G401 (cell line): ENCODE data around the gene PREX1. TPM values are rescaled to one million over a fixed set of nuclear protein-coding genes. Genes with fewer than 3 reads are reported as not detected.

Experiments
- DNase-seq: peaks from one replicate; pipeline ENCODE4 v3.0.0-alpha.2; 2015; ENCODE audit warnings: low spot score
- in situ Hi-C: cut with HindIII; loops from 2 replicates; pipeline ENCODE4 v1.10.0; 2016; ENCODE audit warnings: low sequenced_read_pairs, mixed read lengths
- total RNA-seq: library from RNA; depleted of rRNA; stranded (reverse); fragments of >200 nt; shearing (Covaris generic); gene quantifications from 2 replicates; pipeline ENCODE4 v1.2.3, GENCODE V29; 2014

PREX1 gene
- total RNA-seq, 1 experiment from 2014 or later, result 6.1 TPM

GRCh38 chr20:48661575-48662455, 166.0 kb downstream of the PREX1 start:
- in situ Hi-C loops, result no loop called here
- no peak for DNase-seq

GRCh38 chr20:48660788-48661187, 167.0 kb downstream of the PREX1 start:
- in situ Hi-C loops, result no loop called here
- DNase-seq, result no peak

- in situ Hi-C loops, result no loop called here
- DNase-seq, result no peak
Observed at GRCh38 chr20:48659858-48660257, 167.9 kb downstream of the PREX1 start.

GRCh38 chr20:48658505-48658904, 169.3 kb downstream of the PREX1 start:
- no peak for DNase-seq
- in situ Hi-C loops, result no loop called here

GRCh38 chr20:48658198-48658476, 169.7 kb downstream of the PREX1 start:
- in situ Hi-C loops, result no loop called here
- DNase-seq, result no peak

- peak; percentile 65 for DNase-seq
- in situ Hi-C loops, result no loop called here
Observed at GRCh38 chr20:48657426-48658197, 170.2 kb downstream of the PREX1 start.

GRCh38 chr20:48656661-48657211, 171.1 kb downstream of the PREX1 start:
- in situ Hi-C loops, result no loop called here
- peak; percentile 10 for DNase-seq

- in situ Hi-C loops, result no loop called here
- DNase-seq, result no peak
Observed at GRCh38 chr20:48656137-48656536, 171.7 kb downstream of the PREX1 start.

GRCh38 chr20:48653706-48654051, 174.1 kb downstream of the PREX1 start:
- in situ Hi-C loops, result no loop called here

GRCh38 chr20:48652961-48653705, 174.7 kb downstream of the PREX1 start:
- DNase-seq, result no peak
- in situ Hi-C loops, result no loop called here

More at GRCh38 chr20:48653706-48654051, 174.1 kb downstream of the PREX1 start:
- DNase-seq, result peak; percentile 1

- no peak for DNase-seq
- in situ Hi-C loops, result no loop called here
Observed at GRCh38 chr20:48651960-48652359, 175.8 kb downstream of the PREX1 start.

- DNase-seq, result no peak
- in situ Hi-C loops, result no loop called here
Observed at GRCh38 chr20:48651271-48651670, 176.5 kb downstream of the PREX1 start.

GRCh38 chr20:48649868-48650267, 177.9 kb downstream of the PREX1 start:
- in situ Hi-C loops, result no loop called here
- DNase-seq, result no peak

- in situ Hi-C loops, result no loop called here
- DNase-seq, result no peak
Observed at GRCh38 chr20:48649104-48649626, 178.6 kb downstream of the PREX1 start.

GRCh38 chr20:48648482-48649051, 179.2 kb downstream of the PREX1 start:
- DNase-seq, result no peak
- in situ Hi-C loops, result no loop called here

GRCh38 chr20:48647858-48648257, 179.9 kb downstream of the PREX1 start:
- in situ Hi-C loops, result no loop called here
- DNase-seq, result no peak

- DNase-seq, result no peak
- in situ Hi-C loops, result no loop called here
Observed at GRCh38 chr20:48645666-48646065, 182.1 kb downstream of the PREX1 start.

- in situ Hi-C loops, result no loop called here
- no peak for DNase-seq
Observed at GRCh38 chr20:48644286-48644828, 183.4 kb downstream of the PREX1 start.
